K562 (cell line): ENCODE measurements around the gene FA2H. TPM values are rescaled to one million over a fixed set of nuclear protein-coding genes. Genes with fewer than 3 reads are reported as not detected.
A peak's percentile ranks its signal among the peaks of the same experiment; 100 is the strongest.

Source experiments
- ATAC-seq: fragments of 200-7000 bp; cut with Tn5 transposase; 3 replicates; pipeline ENCODE4 v1.9.1; 2020; ENCODE audit warnings: moderate library complexity
- BruUV-seq: library from RNA; stranded (reverse); fragments of 400-500 nt; replicated peaks from 2 replicates; lab custom pipeline; 2021; lab: Mats Ljungman, UMichigan
- CTCF ChIA-PET: fragments of 300-600 bp; formaldehyde crosslinking; extraction: SDS; loops from one replicate; lab custom pipeline; 2021; ENCODE audit warnings: low intra/inter-chr PET ratio; lab: Yijun Ruan, JAX
- POLR2A ChIA-PET: fragments of 300-600, 350-650 bp; sonication (Branson Sonifier 250); formaldehyde crosslinking; extraction: SDS; loops from one replicate; lab custom pipeline; 2021; ENCODE audit warnings: antibody characterized with exemption, inconsistent platforms; lab: Yijun Ruan, JAX
- DNase-seq, 4 experiments: peaks; one replicate each; pipeline versions ENCODE4 v3.0.0 to v3.0.0-alpha.2; 2011 to 2018; ENCODE audit warnings: low spot score in 3 of 4, mixed read lengths in 3 of 4; ENCODE audit errors: extremely low read depth in 1 of 4
- FAIRE-seq: peaks from 2 replicates; lab custom pipeline; 2011; peaks lifted over from hg19 to GRCh38; lab: Jason Lieb, UNC
- H2AFZ ChIP-seq: 2 replicates; pipeline ENCODE4 v1.6.0; 2011; ENCODE audit warnings: low read depth, low read length, control low read depth, inconsistent platforms
- H3K27ac ChIP-seq: fragments of 200-600 bp; 3 replicates; pipeline ENCODE4 v1.8.0; 2011; ENCODE audit warnings: low read depth, mild to moderate bottlenecking, control low read depth, inconsistent platforms, low read length, moderate library complexity, mixed read lengths; ENCODE audit errors: extremely low read depth
- H3K27me3 ChIP-seq, 2 experiments: fragments of 300-600 bp in 1 of 2; 2 replicates in 1 of 2; 3 replicates in 1 of 2; pipeline versions ENCODE4 v1.6.0 to v1.8.0; 2011; ENCODE audit warnings: inconsistent platforms in 2 of 2, low read length in 2 of 2, mild to moderate bottlenecking in 1 of 2, mixed read lengths in 1 of 2, moderate library complexity in 1 of 2; ENCODE audit not compliant: control insufficient read depth in 2 of 2, insufficient read depth in 2 of 2
- H3K36me3 ChIP-seq: fragments of 300-600 bp; 3 replicates; pipeline ENCODE4 v1.8.0; 2011; ENCODE audit warnings: mild to moderate bottlenecking, low read length, inconsistent platforms; ENCODE audit not compliant: control insufficient read depth, insufficient read depth
- H3K4me1 ChIP-seq, 2 experiments: fragments of 200-600 bp in 1 of 2; replicated peaks in 1 of 2; 2 replicates in 1 of 2; 3 replicates in 1 of 2; pipeline versions ENCODE4 v1.5.1 to v1.8.0; 2011; ENCODE audit warnings: inconsistent platforms in 2 of 2, low read length in 2 of 2, mild to moderate bottlenecking in 1 of 2, mixed read lengths in 1 of 2, moderate library complexity in 1 of 2; ENCODE audit not compliant: control insufficient read depth in 2 of 2, insufficient read depth in 2 of 2
- H3K4me2 ChIP-seq: 2 replicates; pipeline ENCODE4 v1.6.1; 2011; ENCODE audit warnings: low read length, control low read depth, inconsistent platforms, mixed read lengths; ENCODE audit not compliant: insufficient read depth
- H3K4me3 ChIP-seq: fragments of 200-600 bp; sonication (generic), shearing (Covaris generic); 2 replicates; pipeline ENCODE4 v1.5.1; 2016; ENCODE audit warnings: control low read depth, inconsistent platforms
- H3K79me2 ChIP-seq: fragments of 200-600 bp; 3 replicates; pipeline ENCODE4 v1.8.0; 2011; ENCODE audit warnings: low read length, inconsistent platforms; ENCODE audit not compliant: control insufficient read depth, insufficient read depth
- H3K9ac ChIP-seq, 2 experiments: 2 replicates each; pipeline versions ENCODE4 v1.6.0 to v1.6.1; 2011; ENCODE audit warnings: low read depth in 2 of 2, low read length in 2 of 2, control low read depth in 1 of 2, inconsistent platforms in 1 of 2, mild to moderate bottlenecking in 1 of 2, mixed read lengths in 1 of 2; ENCODE audit not compliant: insufficient read depth in 1 of 2
- H3K9me1 ChIP-seq: one replicate; pipeline ENCODE4 v1.6.0; 2011; ENCODE audit warnings: inconsistent platforms, mild to moderate bottlenecking, low read length, moderate library complexity; ENCODE audit not compliant: control insufficient read depth, insufficient read depth
- H3K9me3 ChIP-seq: replicated peaks from 2 replicates; pipeline ENCODE4 v1.5.1; 2011; ENCODE audit warnings: low read depth, low read length, inconsistent platforms; ENCODE audit not compliant: control insufficient read depth, insufficient read depth
- H4K20me1 ChIP-seq: replicated peaks from 2 replicates; pipeline ENCODE4 v1.6.1; 2011; ENCODE audit warnings: low read length, inconsistent platforms, mixed read lengths; ENCODE audit not compliant: control insufficient read depth, insufficient read depth
- BCOR ChIP-seq: fragments of 450-650 bp; IDR thresholded peaks from 2 replicates; pipeline ENCODE4 v1.6.1; 2016
- FUS ChIP-seq: fragments of 200-400 bp; formaldehyde crosslinking; optimal IDR thresholded peaks from 2 replicates; pipeline ENCODE3; 2017; ENCODE audit warnings: low read depth, low read length
- ZNF431 ChIP-seq: sonication (generic); formaldehyde crosslinking; IDR thresholded peaks from 2 replicates; pipeline ENCODE4 v1.8.0; 2022; ENCODE audit warnings: mild to moderate bottlenecking, missing genetic modification reagents
- ZNF717 ChIP-seq: fragments of 250-450 bp; sonication (Bioruptor Pico); IDR thresholded peaks from 2 replicates; pipeline ENCODE4 v1.5.0; 2021
- WGBS: fragments of 100-300 bp; shearing (Covaris generic); methylation state at CpG from one replicate; pipeline ENCODE4 v1.1.6; 2016; ENCODE audit warnings: low coverage, mixed read lengths; ENCODE audit not compliant: insufficient coverage; ENCODE audit errors: missing lambda C conversion rate; 5-methylcytosine and 5-hydroxymethylcytosine counted together
- in situ Hi-C: fragments of 300-500 bp; cut with MboI; formaldehyde crosslinking; loops from 4 replicates; pipeline ENCODE4 v1.15.0; 2018; ENCODE audit warnings: inconsistent platforms, mixed read lengths
- intact Hi-C: fragments of 100-400 bp; cut with micrococcal nuclease; formaldehyde crosslinking; loops from 2 replicates; pipeline ENCODE4 v1.14.2; 2022
- polyA plus RNA-seq, 8 experiments: library from polyadenylated mRNA; depleted of rRNA in 4 of 8; stranded (reverse) in 5 of 8; unstranded in 3 of 8; fragments of >200 nt; fragmentation: Nextera tagmentation in 2 of 8; fragmentation: Illumina TruSeq in 1 of 8; extraction: Ambion mirVana in 2 of 8; extraction: Trizol in 1 of 8; gene quantifications; 2 replicates each; pipeline versions ENCODE4 v1.2.1 to v1.2.3, GENCODE V29; 2011 to 2014; ENCODE audit warnings: inconsistent platforms in 1 of 8, missing spikeins in 1 of 8
- total RNA-seq, 7 experiments: library from RNA; depleted of rRNA in 6 of 7; stranded (reverse); fragments of >200 nt in 6 of 7; fragmentation: Illumina TruSeq in 2 of 7; extraction: Trizol in 2 of 7; gene quantifications; 2 replicates each; pipeline versions ENCODE4 v1.2.1 to v1.2.3, GENCODE V29; 2011 to 2021; ENCODE audit warnings: low replicate concordance in 1 of 7
- TF ChIP-seq, protein P1 (sequence below): sonication (generic); formaldehyde crosslinking; IDR thresholded peaks from 2 replicates; pipeline ENCODE4 v1.9.0; 2022; ENCODE audit warnings: mild to moderate bottlenecking, missing genetic modification reagents
- TF ChIP-seq, protein P2 (sequence below): sonication (generic); formaldehyde crosslinking; IDR thresholded peaks from 2 replicates; pipeline ENCODE4 v1.9.0; 2022; ENCODE audit warnings: mild to moderate bottlenecking, missing genetic modification reagents

Gene FA2H
- total and polyA plus RNA-seq, 9 of the 15 experiments (the other 6 are each of a cell fraction or from before 2014, with no cell fraction given): not detected

DNA sequence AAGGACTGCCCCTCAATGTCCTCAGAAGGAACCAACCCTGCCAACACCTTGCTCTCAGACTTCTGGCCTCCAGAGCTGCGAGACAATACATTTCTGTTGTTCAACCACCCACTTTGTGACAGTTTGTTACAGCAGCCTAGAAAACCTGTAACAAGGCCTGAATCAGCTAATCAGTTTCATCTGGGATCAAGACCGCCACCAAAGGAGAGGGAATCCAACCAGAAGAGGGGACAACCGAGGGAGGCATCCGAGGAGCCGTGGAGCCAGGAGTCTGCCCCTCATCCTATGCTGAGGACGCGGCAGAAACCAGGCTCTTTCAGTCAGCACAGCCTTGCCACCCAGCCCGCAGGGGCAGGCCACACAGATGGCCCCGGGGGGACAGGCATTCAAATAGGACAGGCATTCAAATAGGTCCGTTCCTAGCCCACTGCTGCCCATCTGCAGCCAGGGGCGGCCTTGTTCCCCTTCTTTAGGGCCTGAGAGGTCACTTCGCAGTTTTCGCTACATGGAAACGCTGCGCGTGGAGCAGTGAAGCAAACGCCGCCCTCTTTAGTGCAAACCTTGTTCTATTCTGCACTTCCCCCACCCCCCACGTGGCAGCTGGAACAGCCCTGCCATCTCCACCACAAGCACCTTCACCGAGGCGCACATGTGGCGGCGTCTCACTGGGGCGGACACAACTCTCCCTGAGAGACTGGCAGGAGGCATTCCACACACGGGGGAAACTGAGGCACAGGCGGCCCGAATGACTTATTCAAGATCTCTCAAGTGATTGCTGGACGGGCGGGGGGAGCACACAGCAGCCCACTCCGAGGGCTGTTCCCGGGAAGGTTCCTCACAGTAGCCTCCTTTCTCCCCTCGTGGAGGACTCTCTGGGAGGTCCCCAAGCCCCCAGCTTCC, 26.7 kb downstream of the FA2H start:
- CTCF ChIA-PET: no interaction called here
- H3K36me3 ChIP-seq: no peaks in the 10 kb centered on the region

More for the DNA sequence above, 26.7 kb downstream of the FA2H start:
- Histone ChIP-seq H3K79me2 (no peaks in the 10 kb centered on the region), H3K4me3 (no peak overlapping the region), H3K9me3 (no peaks in the 10 kb centered on the region), H4K20me1 (peaks cover 9% of the 10 kb centered on the region; the same call in 1 of the 2 replicates), H3K4me1 (peaks cover 9 to 21% of the 10 kb centered on the region in 2 experiments; a peak in 4 of 5 replicates), H3K9me1 (no peaks in the 10 kb centered on the region), H3K27ac (no peak overlapping the region), H3K27me3 (peaks cover 35 to 61% of the 10 kb centered on the region in 2 experiments), H2AFZ (no peak overlapping the region), H3K9ac (peak overlapping the region in 1 of 2 experiments; percentile 67; a peak in 2 of 4 replicates), H3K4me2 (no peak overlapping the region)
- POLR2A ChIA-PET: interaction anchor here (0.8 kb wide), 1 partner anchor 9 kb away, joined by 3 read pairs; no protein-coding TSS in a partner anchor
- intact Hi-C loops (no loop called here), in situ Hi-C loops (no loop called here)
- WGBS: 7% methylated on average over 28 of the region's 32 CpGs
- FAIRE-seq (no peak), DNase-seq (no peak)
- no TSS peak for BruUV-seq
- TF ChIP-seq, protein P1, sequence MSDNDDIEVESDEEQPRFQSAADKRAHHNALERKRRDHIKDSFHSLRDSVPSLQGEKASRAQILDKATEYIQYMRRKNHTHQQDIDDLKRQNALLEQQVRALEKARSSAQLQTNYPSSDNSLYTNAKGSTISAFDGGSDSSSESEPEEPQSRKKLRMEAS (CRISPR knock-in tag): peak; percentile 24; the same call in 1 of the 2 replicates
- TF ChIP-seq ZNF717 (CRISPR knock-in tag): no peak
- TF ChIP-seq, protein P2, sequence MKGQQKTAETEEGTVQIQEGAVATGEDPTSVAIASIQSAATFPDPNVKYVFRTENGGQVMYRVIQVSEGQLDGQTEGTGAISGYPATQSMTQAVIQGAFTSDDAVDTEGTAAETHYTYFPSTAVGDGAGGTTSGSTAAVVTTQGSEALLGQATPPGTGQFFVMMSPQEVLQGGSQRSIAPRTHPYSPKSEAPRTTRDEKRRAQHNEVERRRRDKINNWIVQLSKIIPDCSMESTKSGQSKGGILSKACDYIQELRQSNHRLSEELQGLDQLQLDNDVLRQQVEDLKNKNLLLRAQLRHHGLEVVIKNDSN: peak; percentile 55
- TF ChIP-seq FUS: no peak
- no peak for TF ChIP-seq ZNF431 (CRISPR knock-in tag)
- TF ChIP-seq BCOR: peak; percentile 40; the same call in 1 of the 2 replicates
- TF ChIP-seq, all 486 proteins: peak for 3
- no peak for ATAC-seq
